LNCAP (cell line): ENCODE measurements around the gene FRAT2.

Experiments
- CTCF ChIP-seq: fragments of 450-650 bp; IDR thresholded peaks from 2 replicates; pipeline ENCODE4 v1.5.1; 2017; ENCODE audit warnings: mild to moderate bottlenecking

FRAT2 gene

GRCh38 chr10:97329766-97330165 lies 4.8 kb downstream of the FRAT2 start:
- TF ChIP-seq CTCF, result no peak

GRCh38 chr10:97328646-97329453 lies 5.7 kb downstream of the FRAT2 start:
- no peak for TF ChIP-seq CTCF

GRCh38 chr10:97327348-97328294 lies 6.9 kb downstream of the FRAT2 start:
- no peak for TF ChIP-seq CTCF

GRCh38 chr10:97325754-97326153 lies 8.8 kb downstream of the FRAT2 start:
- no peak for TF ChIP-seq CTCF

- TF ChIP-seq CTCF, result no peak
Observed at GRCh38 chr10:97323501-97323900, 11.0 kb downstream of the FRAT2 start.

GRCh38 chr10:97321804-97322190 lies 12.7 kb downstream of the FRAT2 start:
- TF ChIP-seq CTCF, result no peak

GRCh38 chr10:97321032-97321803 lies 13.3 kb downstream of the FRAT2 start:
- no peak for TF ChIP-seq CTCF
